Measurements from ENCODE around the gene GUCY1A2.

DNA sequence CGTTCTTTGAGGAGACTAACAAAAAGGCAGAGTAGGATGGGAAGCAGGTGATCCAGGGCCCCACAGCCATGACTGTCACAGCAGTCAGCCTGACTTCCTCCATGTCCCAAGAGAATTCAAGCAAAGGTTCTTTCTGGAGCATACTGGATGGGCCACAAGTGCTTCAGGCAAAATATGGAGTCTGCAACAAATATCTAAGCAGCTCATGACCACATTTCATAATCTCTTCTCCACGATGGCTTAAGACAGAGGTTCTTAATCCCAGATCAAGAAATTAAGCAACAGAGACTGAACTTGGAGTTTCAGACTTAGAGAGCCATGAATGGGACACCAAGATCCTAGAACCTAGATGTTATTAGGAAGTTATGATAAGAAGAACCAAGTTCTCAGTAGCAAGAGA, 31.6 kb downstream of the GUCY1A2 start:
- TF ChIP-seq, protein P1, sequence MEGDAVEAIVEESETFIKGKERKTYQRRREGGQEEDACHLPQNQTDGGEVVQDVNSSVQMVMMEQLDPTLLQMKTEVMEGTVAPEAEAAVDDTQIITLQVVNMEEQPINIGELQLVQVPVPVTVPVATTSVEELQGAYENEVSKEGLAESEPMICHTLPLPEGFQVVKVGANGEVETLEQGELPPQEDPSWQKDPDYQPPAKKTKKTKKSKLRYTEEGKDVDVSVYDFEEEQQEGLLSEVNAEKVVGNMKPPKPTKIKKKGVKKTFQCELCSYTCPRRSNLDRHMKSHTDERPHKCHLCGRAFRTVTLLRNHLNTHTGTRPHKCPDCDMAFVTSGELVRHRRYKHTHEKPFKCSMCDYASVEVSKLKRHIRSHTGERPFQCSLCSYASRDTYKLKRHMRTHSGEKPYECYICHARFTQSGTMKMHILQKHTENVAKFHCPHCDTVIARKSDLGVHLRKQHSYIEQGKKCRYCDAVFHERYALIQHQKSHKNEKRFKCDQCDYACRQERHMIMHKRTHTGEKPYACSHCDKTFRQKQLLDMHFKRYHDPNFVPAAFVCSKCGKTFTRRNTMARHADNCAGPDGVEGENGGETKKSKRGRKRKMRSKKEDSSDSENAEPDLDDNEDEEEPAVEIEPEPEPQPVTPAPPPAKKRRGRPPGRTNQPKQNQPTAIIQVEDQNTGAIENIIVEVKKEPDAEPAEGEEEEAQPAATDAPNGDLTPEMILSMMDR (IDR thresholded peaks at IDR 0.05) = no peak
- TF ChIP-seq POLR2A (IDR thresholded peaks at IDR 0.05) = no peak
